GM21723 (cell line): ENCODE data around the gene NEDD9.
A peak's percentile ranks its signal among the peaks of the same experiment; 100 is the strongest.

Source experiments
- ATAC-seq: cut with Tn5 transposase; IDR thresholded peaks from one replicate; pipeline ENCODE4 v1.9.1; 2021; ENCODE audit warnings: mild to moderate bottlenecking, moderate library complexity; ENCODE audit not compliant: unreplicated experiment

NEDD9 gene

GRCh38 chr6:11181478-11182136 lies 50.9 kb downstream of the NEDD9 start:
- ATAC-seq, result no peak

- ATAC-seq, result no peak
Observed at GRCh38 chr6:11179419-11180202, 52.9 kb downstream of the NEDD9 start.

DNA sequence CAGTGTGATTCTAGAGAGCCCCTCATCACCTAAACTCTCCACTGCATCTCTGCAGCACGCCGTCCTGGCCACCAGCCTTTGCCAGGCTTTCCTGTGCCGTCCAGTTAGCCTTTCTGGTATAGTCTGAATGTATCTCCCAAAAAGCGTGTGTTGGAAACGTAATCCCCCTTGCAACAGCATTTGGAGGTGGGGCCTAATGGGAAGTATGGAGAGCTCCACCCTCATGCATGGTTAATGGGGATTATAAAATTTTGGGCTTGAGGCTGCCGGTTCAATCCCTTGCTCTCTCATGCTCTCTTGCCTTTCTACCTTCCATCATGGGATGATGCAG lies 53.4 kb downstream of the NEDD9 start:
- ATAC-seq, result no peak

DNA sequence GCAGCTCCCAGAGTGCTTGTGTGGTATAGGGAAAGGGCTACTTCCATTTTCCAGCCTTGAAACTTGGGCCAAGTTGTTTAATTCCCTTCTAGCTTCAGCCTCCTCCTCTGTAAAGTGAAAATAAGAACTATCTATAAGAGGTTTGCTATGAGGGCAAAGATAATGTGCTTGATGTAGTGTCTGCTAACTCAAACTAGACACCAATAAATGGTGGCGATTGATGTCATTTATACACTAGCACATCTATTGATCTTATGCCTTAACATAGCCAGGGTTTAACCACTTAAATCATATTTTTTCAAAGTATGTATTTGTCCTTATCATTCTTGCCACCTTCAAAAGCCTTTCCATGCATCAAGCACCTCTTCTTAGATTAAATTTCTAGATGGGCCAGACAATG lies 55.2 kb downstream of the NEDD9 start:
- no peak for ATAC-seq

DNA sequence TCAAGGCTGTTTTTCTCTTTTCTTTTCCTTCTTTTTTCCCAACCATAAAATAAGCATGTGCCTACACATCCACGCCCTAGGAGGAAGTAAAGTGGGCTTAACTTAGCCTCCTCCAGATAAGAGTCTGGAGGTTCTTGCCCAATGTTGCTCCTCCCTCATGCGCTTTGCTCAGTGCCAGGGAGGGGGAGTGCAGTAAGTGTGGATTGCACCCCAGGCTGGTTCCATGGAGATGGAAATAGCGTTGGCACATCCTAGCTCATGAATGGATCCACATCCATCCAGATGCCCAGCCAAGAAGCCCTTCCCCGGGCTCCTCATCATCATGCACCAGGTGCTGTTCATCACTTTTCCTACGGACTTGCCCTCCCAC lies 58.2 kb downstream of the NEDD9 start:
- no peak for ATAC-seq

DNA sequence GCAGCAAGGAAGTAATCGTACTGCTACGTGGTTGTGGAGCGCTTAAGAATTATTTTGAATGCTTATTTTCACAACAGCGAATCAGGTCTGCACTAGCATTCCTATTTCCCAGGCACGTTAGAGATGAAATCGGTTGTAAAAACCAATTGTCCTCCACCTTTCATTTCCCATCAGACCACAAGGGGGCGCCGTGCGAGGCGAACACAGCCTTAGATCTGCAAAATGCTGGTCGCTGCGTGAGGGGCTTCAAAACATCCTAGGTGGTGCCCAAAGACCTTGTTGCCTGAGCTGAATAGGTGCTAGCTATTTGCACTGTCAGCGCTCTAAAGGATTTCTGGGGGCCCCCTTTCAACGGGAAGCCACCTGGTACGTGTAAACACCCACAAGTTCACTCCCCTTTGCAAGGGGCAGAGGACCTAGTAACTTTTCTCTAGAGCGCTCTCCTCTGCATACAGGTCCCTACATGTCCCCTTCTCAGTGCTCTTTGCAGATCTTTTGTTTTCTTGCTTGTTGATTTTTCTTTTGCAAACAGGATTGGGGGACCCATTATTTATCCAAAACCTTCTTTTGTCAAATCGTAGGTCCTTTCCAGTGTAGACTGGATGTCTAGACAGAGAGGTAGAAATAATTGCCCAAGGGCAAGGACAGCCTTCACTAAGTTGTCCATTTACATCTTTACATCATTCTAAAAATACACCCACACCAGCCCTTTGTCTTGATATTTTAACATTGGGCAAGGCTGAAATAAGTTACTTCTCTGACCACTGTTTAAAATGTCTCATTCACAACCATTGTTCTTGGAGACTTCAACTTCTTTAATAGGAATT lies 59.8 kb downstream of the NEDD9 start:
- ATAC-seq, result no peak

DNA sequence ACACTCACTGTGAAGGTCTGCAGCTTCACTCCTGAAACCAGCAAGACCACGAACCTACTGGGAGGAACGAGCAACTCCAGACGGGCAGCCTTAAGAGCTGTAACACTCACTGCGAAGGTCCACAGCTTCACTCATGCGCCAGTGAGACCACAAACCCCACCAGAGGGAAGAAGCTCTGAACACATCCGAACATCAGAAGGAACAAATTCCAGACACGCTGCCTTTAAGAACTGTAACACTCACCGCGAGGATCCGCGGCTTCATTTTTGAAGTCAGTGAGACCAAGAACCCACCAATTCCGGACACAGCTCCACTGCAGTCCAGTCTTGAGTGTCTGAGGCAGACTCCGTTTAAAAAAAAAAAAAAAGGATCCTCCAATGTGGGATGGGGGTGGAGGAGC lies 60.5 kb downstream of the NEDD9 start:
- ATAC-seq, result no peak

GRCh38 chr6:11168091-11168635 lies 64.3 kb downstream of the NEDD9 start:
- ATAC-seq, result no peak

DNA sequence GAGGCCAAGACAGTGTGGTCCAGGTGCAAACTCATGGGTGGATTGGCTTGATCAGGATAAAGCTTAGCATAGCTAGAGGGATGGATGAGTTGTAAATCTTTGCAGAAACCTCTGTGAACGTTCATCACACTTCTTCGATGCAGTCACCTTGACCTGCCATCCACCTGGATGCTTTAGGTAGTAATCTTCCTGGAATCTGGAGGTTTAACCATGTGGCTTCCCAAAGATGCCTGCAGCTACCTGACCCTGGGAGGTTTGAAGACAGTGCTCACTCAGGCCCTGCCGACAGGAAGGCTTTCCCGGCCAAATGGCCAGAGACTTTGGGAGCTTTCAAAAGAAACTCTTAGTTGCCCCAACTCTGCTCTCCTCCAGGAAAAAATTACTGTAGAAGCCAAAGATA lies 65.5 kb downstream of the NEDD9 start:
- ATAC-seq, result no peak

DNA sequence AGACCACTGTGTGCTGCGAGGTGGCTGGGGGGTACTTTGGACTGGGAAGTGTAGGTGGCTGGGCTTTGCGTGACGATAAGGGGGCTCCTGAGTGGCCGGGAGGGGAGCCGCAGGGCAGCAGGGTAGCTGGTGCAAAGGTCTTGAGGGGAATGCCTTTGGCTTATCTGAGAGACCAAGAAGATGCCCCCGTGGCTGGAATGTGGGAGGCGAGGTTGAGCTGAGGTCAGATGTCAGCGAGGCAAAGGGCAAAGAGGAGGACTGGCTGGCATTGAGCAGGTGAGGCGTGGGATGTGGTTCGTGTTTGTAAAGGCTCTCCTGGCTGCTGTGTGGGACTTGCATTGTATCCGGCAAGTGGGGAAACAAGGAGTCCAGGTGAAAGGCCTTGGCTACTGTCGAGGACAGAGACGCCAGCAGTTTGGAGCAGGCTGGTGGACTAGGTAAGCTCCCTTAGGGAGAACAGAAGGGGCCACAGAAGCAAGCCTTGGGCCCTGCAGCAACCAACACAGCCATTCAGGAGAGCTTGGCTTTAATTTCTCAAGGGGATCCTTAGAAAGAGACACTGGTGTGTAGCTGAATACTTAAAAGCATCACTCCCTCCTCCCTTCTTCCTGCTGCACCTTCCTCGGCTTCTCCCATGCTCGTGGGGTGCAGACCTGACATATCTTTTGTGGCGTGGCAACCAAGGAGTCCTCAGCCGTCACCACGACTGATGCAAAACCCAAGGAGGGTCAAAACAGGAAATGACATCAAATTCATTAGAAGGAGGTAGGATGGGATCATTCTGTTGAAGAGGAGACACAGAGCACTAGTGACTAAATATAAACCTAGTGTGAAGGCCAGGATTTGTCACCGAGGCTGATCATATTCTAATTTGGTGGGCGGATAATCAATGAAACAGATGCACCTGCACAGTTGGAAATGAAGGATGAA lies 67.5 kb downstream of the NEDD9 start:
- ATAC-seq, result no peak

DNA sequence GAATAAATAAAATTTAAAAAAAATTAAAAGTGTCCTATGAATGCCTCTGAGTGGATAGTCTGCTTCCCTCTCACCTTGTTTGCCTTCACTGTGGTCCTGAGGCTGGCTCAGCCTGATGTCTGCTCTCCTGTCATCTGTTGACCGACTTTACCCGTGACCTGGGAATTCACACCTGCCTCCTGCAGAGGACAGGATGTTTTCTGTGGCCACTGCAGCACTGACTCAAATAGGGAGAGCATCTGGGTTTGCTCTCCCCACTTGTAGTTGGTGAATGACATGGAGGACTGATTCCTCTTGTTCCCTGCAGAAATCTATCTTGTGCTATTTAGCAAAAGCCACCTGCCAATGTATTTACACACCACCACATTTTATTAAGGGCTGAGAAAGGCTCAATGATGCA lies 68.5 kb downstream of the NEDD9 start:
- peak; percentile 57 for ATAC-seq

GRCh38 chr6:11162262-11162661 lies 70.2 kb downstream of the NEDD9 start:
- ATAC-seq, result no peak

DNA sequence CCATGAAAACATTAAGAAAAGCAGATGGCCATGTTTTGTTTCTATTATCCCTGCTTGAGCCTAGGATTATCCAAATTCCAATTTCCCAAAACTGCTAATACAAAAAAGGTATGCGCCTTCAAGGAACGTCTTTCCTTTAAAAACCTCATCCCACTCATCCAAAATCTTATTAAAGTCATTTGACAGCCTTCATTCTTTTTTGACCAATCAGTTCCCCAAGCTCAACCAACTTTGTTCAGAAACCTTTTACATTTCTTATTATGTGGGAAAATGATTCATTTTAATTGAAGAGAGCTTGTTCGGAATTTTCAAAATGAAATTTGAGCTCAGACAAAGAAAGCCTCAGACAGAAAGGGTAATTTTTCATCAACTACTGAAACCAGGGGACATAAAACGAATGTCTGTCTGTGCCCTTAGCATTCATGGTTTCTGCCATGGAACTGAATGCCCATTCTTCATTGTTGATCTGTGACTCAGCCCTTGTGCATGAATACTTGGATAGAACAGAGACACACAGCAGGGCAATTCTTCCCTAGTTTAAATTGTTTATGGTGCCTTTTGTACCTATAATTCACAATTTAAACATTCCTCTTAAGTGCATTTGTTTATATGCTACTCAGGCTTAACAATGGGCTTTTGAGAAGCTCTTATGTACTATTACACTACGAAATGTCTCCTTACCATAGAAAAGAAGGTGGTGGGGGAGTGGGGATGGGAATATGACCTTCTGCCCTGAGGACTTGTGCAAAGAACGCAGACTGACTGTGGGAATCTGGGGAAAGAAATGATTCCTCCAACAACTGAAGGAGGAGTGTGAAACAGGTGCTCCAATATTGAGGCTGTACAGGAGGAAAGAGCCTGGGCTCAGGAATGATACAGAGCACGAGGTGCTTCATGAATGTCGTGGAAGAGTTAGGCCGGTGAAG lies 71.2 kb downstream of the NEDD9 start:
- ATAC-seq, result no peak

- ATAC-seq, result no peak
Observed at GRCh38 chr6:11160199-11160598, 72.3 kb downstream of the NEDD9 start.

- ATAC-seq, result no peak
Observed at GRCh38 chr6:11155589-11155988, 76.9 kb downstream of the NEDD9 start.

GRCh38 chr6:11153447-11153846 lies 79.0 kb downstream of the NEDD9 start:
- ATAC-seq, result no peak

DNA sequence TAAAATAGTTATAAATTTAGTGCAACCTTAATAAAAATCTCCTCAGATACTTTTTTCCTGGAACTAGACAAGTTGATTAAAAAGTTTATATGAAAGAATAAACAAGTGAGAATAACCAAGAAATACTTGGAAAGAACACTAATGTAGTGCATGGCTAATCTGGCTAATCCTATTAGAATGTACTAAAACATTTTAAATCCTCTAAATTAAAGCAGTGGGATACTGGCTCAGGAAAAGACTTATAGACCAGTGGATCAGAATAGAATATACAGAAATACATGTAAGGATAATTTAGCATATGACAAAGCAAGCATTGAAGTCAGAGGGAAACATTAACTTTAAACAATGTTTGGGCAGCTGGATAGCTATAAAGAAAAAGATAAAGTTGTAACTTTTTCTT lies 79.9 kb downstream of the NEDD9 start:
- no peak for ATAC-seq

- ATAC-seq, result no peak
Observed at GRCh38 chr6:11151488-11151887, 81.0 kb downstream of the NEDD9 start.

DNA sequence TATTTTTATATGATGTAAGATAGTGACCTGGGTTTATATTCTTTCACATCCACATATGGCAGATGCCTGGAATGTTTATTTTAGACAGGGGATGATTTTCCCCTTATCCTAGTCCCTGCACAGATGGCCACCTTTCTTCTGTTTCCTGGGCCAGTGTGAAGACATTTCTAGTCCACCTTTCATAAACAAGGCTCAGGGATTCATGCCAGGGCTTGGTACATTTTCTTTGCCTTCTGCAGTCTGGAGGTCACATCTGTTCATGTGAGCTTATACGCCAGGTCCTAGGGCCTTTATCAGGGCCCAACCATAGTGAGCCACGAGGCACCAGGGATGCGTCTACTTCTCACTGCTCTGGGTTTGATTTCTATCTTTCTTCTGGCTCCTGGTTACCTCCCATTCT lies 82.9 kb downstream of the NEDD9 start:
- no peak for ATAC-seq
